ENCODE results near the gene CCDC116. TPM values are rescaled to one million over a fixed set of nuclear protein-coding genes. Genes with fewer than 3 reads are reported as not detected.
"Not testable (repeated sequence)": the region's sequence is repeated elsewhere in the genome, so short reads cannot be mapped to it uniquely, and the experiment has no call there.

Gene CCDC116
- total RNA-seq, 4 donors from 2014 or later: 0.27 to 15.7 TPM; not detected in 2

DNA sequence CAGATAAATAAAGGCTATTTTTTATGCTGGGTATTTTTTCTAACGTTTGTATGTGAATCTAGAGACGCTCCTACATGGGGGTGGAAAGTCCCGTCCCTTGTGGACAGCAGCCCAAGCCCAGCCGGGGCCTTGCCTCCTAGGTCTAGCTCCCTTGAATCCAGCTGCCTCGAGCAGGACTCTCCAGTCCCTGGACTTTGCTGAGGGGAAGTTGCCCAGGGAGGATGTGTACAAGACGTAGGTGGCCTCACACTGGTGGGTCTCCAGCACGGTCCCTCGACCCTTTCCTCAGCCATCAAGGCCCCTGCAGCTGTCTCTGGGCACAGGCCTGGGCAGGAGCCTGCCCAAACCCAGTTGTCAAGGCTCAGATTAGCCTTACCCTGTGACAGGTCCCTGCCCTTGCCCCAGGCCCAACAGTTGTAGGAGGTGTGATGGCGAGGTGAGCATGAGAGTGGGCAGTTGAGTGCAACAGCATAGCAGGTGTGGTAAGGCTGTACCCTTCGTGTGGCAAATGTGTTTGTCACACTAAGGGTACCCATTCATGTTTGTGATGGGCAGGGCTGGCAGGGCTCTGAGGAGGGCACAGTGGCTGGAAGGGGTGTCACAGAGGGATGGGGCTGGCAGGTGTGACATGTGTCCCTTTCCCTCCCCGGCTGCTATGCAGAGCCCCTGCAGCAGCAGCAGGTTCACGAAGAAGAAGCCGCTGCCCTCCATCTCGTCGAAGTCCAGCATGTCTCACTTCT is 3.4 kb downstream of the CCDC116 start:
- in situ Hi-C loops (cut with MboI; ENCODE audit: low pct_ligation_motif_present in 1 of 4, low pct_unique_long_range_greater_than_20kb in 1 of 4, low sequenced_read_pairs in 3 of 4) (no loop called here), intact Hi-C loops (cut with DNase I; ENCODE audit: low total_unique reads) (no loop called here)
- no peak for TF ChIP-seq POLR2AphosphoS5 (IDR thresholded peaks at IDR 0.05)
- TF ChIP-seq, protein P1, sequence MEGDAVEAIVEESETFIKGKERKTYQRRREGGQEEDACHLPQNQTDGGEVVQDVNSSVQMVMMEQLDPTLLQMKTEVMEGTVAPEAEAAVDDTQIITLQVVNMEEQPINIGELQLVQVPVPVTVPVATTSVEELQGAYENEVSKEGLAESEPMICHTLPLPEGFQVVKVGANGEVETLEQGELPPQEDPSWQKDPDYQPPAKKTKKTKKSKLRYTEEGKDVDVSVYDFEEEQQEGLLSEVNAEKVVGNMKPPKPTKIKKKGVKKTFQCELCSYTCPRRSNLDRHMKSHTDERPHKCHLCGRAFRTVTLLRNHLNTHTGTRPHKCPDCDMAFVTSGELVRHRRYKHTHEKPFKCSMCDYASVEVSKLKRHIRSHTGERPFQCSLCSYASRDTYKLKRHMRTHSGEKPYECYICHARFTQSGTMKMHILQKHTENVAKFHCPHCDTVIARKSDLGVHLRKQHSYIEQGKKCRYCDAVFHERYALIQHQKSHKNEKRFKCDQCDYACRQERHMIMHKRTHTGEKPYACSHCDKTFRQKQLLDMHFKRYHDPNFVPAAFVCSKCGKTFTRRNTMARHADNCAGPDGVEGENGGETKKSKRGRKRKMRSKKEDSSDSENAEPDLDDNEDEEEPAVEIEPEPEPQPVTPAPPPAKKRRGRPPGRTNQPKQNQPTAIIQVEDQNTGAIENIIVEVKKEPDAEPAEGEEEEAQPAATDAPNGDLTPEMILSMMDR (IDR thresholded peaks at IDR 0.05): no peak
- TF ChIP-seq EP300 (IDR thresholded peaks at IDR 0.05; ENCODE audit: low read depth): no peak
- no peak for TF ChIP-seq POLR2A (IDR thresholded peaks at IDR 0.05)
- Histone ChIP-seq H3K27me3 (no peaks in the 10 kb centered on the region), H3K36me3 (no peaks in the 10 kb centered on the region), H3K9me3 (no peaks in the 10 kb centered on the region), H3K27ac (no peak overlapping the region), H3K4me3 (no peak overlapping the region), H3K4me1 (peaks cover 0 to under 1% (median 0%) of the 10 kb centered on the region in 4 donors)
- WGBS, 2 donors (ENCODE audit: low coverage in 1 of 2): 87 to 90% methylated on average over 2 to 15 of the region's 15 CpGs
- no peak for DNase-seq

DNA sequence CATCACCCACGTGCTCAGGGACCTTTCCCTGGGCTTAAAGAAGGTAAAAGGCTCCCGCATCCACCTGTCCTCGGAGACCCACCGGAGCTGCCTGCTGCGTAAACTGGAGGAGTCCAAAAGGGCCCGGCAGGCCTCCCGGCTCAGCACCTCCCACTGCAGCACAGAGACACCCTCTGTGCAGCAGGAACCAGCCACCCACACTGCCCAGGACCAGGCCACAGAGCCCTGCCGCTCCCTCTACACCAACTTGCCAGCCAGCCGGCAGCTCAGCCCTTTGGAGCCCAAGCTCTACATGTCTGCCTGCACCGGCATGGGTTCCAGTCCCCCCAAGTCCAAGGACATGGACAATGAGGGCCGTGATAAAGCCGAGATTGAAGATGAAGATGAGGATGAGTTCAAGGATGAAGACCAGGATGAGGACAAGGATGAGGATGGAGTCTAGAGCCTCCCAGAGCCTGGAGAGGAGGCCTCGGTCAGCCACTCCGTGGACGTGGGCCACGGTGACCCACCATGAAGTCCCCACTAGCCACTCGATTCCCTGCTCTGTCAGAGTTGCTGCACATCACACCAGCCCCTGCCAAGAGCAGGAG is 4.2 kb downstream of the CCDC116 start:
- H3K4me1 ChIP-seq: peaks cover 0 to 8% (median 7%) of the 10 kb centered on the region in 4 donors
- 94% methylated on average over 16 of the region's 17 CpGs; no CpG with 5 or more reads in 1 of the 2 donors for WGBS, 2 donors (ENCODE audit: low coverage in 1 of 2)
- no peak for TF ChIP-seq EP300 (IDR thresholded peaks at IDR 0.05; ENCODE audit: low read depth)
- TF ChIP-seq POLR2AphosphoS5 (IDR thresholded peaks at IDR 0.05): no peak
- TF ChIP-seq, protein P1 (IDR thresholded peaks at IDR 0.05): no peak
- no peak for TF ChIP-seq POLR2A (IDR thresholded peaks at IDR 0.05)
- H3K4me3 ChIP-seq: no peak overlapping the region
- in situ Hi-C loops (cut with MboI; ENCODE audit: low pct_ligation_motif_present in 1 of 4, low pct_unique_long_range_greater_than_20kb in 1 of 4, low sequenced_read_pairs in 3 of 4): no loop called here
- no peaks in the 10 kb centered on the region for H3K36me3 ChIP-seq
- intact Hi-C loops (cut with DNase I; ENCODE audit: low total_unique reads): no loop called here
- H3K9me3 ChIP-seq: no peaks in the 10 kb centered on the region
- no peak overlapping the region for H3K27ac ChIP-seq
- H3K27me3 ChIP-seq: no peaks in the 10 kb centered on the region
- no peak for DNase-seq

DNA sequence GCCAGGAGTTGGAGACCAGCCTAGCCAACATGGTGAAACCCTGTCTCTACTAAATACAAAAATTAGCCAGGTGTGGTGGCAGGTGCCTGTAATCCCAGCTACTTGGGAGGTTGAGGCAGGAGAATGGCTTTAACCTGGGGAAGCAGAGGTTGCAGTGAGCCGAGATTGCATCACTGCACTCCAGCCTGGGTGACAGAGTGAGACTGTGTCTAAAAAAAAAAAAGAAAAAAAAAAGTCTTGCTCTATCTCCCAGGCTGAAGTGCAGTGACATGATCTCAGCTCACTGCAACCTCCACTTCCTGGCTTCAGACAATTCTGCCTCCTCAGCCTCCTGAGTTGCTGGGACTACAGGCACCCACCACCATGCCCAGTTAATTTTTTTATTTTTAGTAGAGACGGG is 4.9 kb downstream of the CCDC116 start:
- H3K27ac ChIP-seq; H3K36me3 ChIP-seq; H3K9me3 ChIP-seq; DNase-seq; H3K4me3 ChIP-seq; in situ Hi-C loops (cut with MboI; ENCODE audit: low pct_ligation_motif_present in 1 of 4, low pct_unique_long_range_greater_than_20kb in 1 of 4, low sequenced_read_pairs in 3 of 4); intact Hi-C loops (cut with DNase I; ENCODE audit: low total_unique reads); H3K27me3 ChIP-seq: not testable (repeated sequence)
- WGBS, 2 donors (ENCODE audit: low coverage in 1 of 2): 84 to 100% methylated on average over 1 to 2 of the region's 2 CpGs
- H3K4me1 ChIP-seq: peaks cover 0 to 10% (median 9%) of the 10 kb centered on the region in 4 donors

DNA sequence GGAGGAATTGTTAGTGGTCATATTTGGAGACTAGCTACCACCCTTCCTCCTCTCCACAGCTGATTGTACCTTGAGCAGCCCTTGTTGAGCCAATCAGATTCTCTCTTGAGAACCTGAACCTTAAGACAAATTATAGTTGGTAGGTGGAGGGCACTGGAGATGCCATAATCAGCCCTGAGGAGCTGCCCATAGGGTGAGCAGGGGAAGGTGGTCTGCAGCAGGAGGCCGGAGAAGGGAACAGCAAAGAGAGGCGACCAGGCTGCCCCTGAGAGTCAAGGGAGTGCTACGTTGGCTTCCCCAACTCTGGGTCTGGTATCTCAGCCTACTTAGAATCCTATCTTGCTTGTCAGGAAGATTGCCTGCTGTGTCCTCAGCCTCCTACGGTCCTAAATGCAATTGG is 6.8 kb downstream of the CCDC116 start:
- H3K4me3 ChIP-seq: no peak overlapping the region
- no peaks in the 10 kb centered on the region for H3K9me3 ChIP-seq
- peaks cover 4 to 21% (median 20%) of the 10 kb centered on the region in 4 donors for H3K4me1 ChIP-seq
- DNase-seq: no peak
- H3K27me3 ChIP-seq: no peaks in the 10 kb centered on the region
- H3K27ac ChIP-seq: no peak overlapping the region
- intact Hi-C loops (cut with DNase I; ENCODE audit: low total_unique reads) (no loop called here), in situ Hi-C loops (cut with MboI; ENCODE audit: low pct_ligation_motif_present in 1 of 4, low pct_unique_long_range_greater_than_20kb in 1 of 4, low sequenced_read_pairs in 3 of 4) (no loop called here)
- WGBS, 2 donors (ENCODE audit: low coverage in 1 of 2): 85 to 100% methylated on average over 2 to 4 of the region's 4 CpGs
- no peak for TF ChIP-seq POLR2AphosphoS5 (IDR thresholded peaks at IDR 0.05)
- TF ChIP-seq EP300 (IDR thresholded peaks at IDR 0.05; ENCODE audit: low read depth): no peak
- TF ChIP-seq, protein P1 (IDR thresholded peaks at IDR 0.05): no peak
- TF ChIP-seq POLR2A (IDR thresholded peaks at IDR 0.05): no peak
- no peaks in the 10 kb centered on the region for H3K36me3 ChIP-seq
